Stimulated activated CD4-positive, alpha-beta T cell treated with anti-CD3 and anti-CD28 coated beads, Interleukin-12 subunit alpha, Interleukin-12 subunit beta, amount 100 ng/mL, for 4 hours (primary cell): Measurements from ENCODE around the gene CYP27A1.

Source experiments
- DNase-seq: peaks from one replicate; pipeline ENCODE4 v3.0.0-alpha.2; 2020

CYP27A1 gene

DNA sequence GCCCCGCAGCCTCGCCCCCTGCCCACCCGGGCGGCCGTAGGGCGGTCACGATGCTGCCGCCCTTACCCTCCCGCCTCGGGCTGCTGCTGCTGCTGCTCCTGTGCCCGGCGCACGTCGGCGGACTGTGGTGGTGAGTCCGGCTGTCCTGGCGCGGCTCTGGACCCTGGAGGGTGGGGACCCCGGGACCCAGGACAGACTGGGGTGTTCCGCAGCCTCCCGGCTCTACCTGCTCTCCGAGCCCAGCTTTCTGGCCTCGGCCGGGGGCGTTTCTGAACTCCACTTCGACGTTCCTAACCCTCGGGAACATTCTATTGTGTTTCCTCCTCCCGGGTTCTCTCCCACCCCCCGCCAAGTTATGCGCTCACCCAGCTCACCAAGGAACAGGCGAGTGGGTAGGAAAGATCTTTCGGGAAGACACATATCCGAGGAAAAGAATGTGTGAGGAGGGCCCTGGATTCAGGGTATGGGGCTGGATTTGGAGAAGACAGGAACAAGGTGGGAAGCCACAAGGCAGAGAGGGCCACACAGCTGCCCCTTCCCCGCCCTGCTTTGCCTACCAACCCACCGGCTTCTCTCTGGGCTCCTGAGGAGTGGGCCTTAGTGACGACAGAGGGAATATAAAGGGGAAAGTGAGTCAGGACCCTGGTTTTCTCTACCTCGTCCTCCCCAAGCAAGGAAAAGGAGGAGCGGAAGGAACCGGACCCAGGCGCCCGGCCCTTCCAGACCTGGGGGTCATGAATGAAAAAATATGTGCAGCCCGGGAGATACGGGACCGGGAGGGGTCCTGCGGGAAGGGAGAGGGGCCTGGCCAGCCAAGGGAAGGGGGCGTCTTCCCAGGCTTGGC, 78.3 kb downstream of the CYP27A1 start:
- DNase-seq, result no peak

DNA sequence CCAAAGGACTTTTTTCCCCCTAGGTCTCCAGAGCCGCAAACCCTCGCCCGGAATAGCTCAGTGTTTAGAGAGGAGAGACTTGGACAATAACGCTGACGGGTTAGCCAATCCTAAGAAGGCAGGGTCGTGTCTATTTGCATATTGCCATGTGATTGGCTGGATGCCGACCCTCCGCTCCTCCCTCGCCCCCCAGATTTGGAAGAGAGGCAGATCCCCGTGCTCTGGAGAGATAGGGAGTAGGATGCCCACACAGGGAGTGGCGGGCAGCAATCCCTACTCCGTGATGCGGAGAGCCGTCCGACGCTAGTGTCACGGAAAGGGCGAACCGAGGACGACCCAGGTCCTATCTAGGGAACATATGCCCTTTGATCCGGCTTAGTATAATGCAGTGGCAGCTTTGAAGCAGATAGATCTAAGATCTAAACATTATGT, 79.0 kb downstream of the CYP27A1 start:
- no peak for DNase-seq

DNA sequence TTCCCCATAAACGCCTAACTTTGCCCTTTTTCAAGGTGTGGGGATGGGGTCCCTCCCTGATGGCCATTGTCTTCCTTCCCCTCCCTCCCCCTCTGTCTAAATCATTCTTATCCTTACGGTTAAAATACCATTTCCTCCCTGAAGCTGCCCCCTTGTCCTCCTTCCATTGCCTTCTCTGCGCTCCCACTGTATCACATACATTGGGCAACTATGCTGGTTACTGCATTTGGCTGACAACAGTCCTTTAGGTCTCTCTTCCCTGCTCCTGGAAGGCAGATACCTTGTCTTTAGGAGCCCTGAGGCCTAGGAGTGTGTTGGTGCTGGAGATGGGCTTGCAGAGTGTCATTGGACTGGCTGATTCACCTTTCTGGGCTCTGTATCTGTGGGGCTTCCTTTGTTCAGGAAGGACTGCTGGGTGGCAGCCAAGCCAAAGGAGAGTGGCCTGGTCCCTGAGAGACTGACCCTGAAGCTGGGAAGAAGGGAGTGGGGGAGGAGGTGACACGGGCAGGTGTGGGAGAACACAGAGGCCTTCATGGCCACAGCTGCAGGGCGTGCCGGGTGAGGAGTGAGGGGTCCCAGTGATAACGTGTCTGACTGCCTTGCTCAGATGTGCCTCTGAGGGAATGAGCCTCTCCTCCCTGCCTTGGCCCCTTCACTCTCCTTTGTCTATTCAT, 79.8 kb downstream of the CYP27A1 start:
- DNase-seq, result no peak

DNA sequence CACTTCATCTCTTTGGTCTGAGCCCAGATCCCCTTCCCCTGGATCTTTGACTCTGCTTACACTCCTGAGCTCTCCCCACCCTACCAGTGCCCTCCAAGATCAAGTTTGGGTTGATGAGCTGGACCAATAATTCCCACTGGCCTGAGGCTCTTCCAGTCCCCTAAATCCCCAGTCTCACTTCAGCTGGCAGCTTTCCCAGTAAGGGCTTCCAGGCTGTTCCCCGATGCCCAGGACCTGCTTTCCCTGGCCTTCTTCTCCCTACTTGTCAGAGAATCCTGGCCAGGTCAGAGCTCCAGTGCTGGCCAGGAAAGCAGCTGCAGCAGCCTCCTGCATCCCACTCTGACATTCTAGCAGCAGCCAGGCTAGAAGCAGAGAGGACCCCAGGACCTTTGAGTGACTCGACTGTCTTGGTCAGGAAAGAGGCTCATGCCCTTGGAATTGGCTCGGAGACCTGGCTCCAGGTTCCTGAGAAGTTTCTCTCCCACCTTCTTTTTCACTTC, 81.1 kb downstream of the CYP27A1 start:
- DNase-seq, result no peak
